ENCODE data around the gene SPON1. TPM values are rescaled to one million over a fixed set of nuclear protein-coding genes. Genes with fewer than 3 reads are reported as not detected.

The SPON1 gene
- polyA plus RNA-seq, 2 of the 4 experiments (the other 2 are of a cell fraction), result not detected

DNA sequence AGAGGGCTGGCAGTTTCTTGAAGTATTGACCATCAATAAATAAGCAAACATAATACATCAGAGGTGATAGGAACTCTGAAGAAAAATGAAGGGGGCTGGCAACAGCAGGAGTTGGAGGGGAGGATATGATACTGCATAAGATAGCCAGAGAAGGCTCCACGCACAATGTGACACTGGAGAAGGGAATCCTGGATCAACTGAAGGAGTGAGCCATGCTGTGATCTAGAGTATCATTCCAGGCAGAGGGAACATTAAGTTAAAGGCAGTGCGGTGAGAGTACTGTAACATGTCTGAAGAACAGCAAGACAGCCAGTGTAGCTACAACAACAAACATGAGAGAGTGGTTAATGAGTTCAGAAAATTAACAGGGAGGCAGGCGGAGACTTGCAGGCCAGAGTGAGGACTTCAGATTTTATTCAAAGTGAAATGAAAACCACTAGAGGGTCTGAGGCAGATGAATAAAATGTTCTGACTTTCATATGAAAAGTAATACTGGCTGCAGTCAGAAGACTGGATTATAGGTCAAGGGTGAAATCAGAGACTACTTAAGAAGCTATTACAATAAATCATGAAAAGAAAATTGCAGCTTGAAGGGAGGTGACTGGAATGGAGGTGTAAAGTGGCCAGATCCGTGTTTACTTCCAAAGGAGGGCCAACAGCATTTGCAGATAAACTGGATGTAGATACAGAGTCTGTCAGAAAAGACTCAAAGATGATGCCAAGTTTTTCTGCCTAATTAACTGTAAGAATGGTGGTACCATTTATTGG lies 347.1 kb downstream of the SPON1 start:
- peaks cover 48% of the 10 kb centered on the region for H3K4me1 ChIP-seq
- TF ChIP-seq MAZ (IDR thresholded peaks at IDR 0.05; ENCODE audit: borderline replicate concordance, low read depth, low read length), result no peak
- no peak for TF ChIP-seq SMC3 (IDR thresholded peaks at IDR 0.05)
- 87% methylated on average over 4 of the region's 4 CpGs for WGBS (ENCODE audit: missing lambda C conversion rate)
- POLR2A ChIA-PET, result interaction anchor here (0.9 kb wide), 1 partner anchor 9 kb away, joined by 3 read pairs; no protein-coding TSS in a partner anchor
- no peak overlapping the region for H3K4me3 ChIP-seq
- peak overlapping the region in 1 of 2 experiments; percentile 67; a peak in 3 of 6 replicates for H3K27ac ChIP-seq
- H3K4me2 ChIP-seq, result no peak overlapping the region
- CTCF ChIA-PET, result interaction anchor here (0.9 to 14.0 kb wide), 4 partner anchors 9 to 147 kb away, joined by 3 to 258 read pairs (median 11); no protein-coding TSS in a partner anchor
- no peak for DNase-seq (ENCODE audit: low read depth in 1 of 2, low spot score in 1 of 2)
- ATAC-seq, result peak; percentile 17 to 35; a peak in 3 of 6 replicates
- H3K9me3 ChIP-seq, result no peaks in the 10 kb centered on the region
- FAIRE-seq, result no peak

DNA sequence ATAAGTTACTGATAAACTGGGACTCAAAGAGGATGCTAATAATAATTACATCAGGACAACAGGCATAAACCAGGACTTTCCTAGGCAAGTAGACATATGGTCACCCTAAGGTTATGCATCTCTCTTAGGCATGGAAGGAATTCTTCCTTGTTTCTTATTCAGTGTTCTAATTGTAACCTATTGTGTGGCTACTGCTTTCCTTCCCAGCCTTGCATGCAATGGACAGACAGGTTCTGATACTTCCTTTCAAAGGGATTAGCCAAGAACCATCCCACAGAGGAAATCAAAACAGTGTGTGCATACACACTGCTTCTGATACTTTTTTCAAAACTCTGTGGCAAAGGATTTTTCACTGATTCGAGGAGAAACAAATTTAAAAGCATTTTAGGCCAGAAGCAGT lies 348.2 kb downstream of the SPON1 start:
- Histone ChIP-seq H3K4me2 (no peak overlapping the region), H3K27ac (no peak overlapping the region), H3K9me3 (no peaks in the 10 kb centered on the region), H3K4me3 (no peak overlapping the region), H3K4me1 (peaks cover 48% of the 10 kb centered on the region)
- ATAC-seq (no peak), DNase-seq (ENCODE audit: low read depth in 1 of 2, low spot score in 1 of 2) (no peak), FAIRE-seq (no peak)
- CTCF ChIA-PET, result interaction anchor here (1.3 to 14.0 kb wide), 3 partner anchors 9 to 146 kb away, joined by 4 to 258 read pairs (median 29); no protein-coding TSS in a partner anchor
- 69% methylated on average over 1 of the region's 1 CpG for WGBS (ENCODE audit: missing lambda C conversion rate)
- POLR2A ChIA-PET, result no interaction called here
- TF ChIP-seq USF2 (IDR thresholded peaks at IDR 0.05) (no peak), JUN (IDR thresholded peaks at IDR 0.05) (no peak), GATA3 (IDR thresholded peaks at IDR 0.05; ENCODE audit: borderline replicate concordance) (no peak), CHD4 (IDR thresholded peaks at IDR 0.05; ENCODE audit: borderline replicate concordance) (no peak), BHLHE40 (IDR thresholded peaks at IDR 0.05; ENCODE audit: low read depth, low read length) (no peak), MYC (IDR thresholded peaks at IDR 0.05; ENCODE audit: borderline replicate concordance, low read length) (no peak), EHF (CRISPR knock-in tag; IDR thresholded peaks at IDR 0.05) (no peak), ZNF302 (CRISPR knock-in tag; IDR thresholded peaks at IDR 0.05) (no peak), POLR2AphosphoS2 (conservative IDR thresholded peaks at IDR 0.05; ENCODE audit: low read length) (no peak), REST (IDR thresholded peaks at IDR 0.05) (no peak)

DNA sequence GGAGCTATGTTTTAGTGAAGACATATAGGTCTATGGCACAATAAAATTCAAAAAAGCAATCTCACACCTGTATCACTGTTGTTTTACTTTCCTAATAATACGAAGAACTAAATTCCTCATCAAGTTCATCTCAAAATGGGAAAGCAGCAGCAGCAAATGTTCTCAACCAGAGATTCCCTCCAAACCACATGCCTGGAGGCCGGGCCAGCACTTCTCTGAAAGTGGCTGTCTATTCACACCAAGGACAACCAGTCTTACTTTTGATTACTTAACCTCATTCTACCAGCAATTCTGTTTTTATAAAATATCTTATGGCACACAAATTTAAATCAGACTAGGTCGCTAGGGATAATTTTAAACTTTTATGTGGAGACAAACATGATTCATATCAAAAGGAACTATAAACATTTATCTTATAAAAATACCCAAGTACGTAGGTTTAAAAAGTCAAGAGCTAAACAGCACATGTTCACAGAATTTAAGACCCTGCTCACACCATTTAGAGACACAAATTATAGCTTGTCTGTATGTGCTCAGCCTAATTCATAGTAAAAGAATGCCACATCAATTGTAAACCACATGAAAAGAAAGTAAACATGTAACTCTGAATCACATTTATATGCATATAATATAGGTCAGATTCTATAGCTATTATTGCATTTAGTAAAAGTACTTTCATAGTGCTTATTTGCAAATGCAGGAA lies 350.4 kb downstream of the SPON1 start:
- POLR2A ChIA-PET, result no interaction called here
- DNase-seq (ENCODE audit: low read depth in 1 of 2, low spot score in 1 of 2), result no peak

More for the DNA sequence above, 350.4 kb downstream of the SPON1 start:
- FAIRE-seq (no peak), ATAC-seq (no peak)
- Histone ChIP-seq H3K4me3 (no peak overlapping the region), H3K4me1 (peaks cover 43% of the 10 kb centered on the region), H3K9me3 (no peaks in the 10 kb centered on the region), H3K27ac (no peak overlapping the region), H3K4me2 (peak overlapping the region; percentile 44; the same call in 2 of the 3 replicates)
- CTCF ChIA-PET, result interaction anchor here (5.8 kb wide), 1 partner anchor 11 kb away, joined by 29 read pairs; no protein-coding TSS in a partner anchor
- TF ChIP-seq TP53 (CRISPR knock-in tag; IDR thresholded peaks at IDR 0.05) (no peak), GATA3 (IDR thresholded peaks at IDR 0.05; ENCODE audit: borderline replicate concordance) (no peak)
- TF ChIP-seq, protein P1, sequence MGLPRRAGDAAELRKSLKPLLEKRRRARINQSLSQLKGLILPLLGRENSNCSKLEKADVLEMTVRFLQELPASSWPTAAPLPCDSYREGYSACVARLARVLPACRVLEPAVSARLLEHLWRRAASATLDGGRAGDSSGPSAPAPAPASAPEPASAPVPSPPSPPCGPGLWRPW (IDR thresholded peaks at IDR 0.05), result no peak
- WGBS (ENCODE audit: missing lambda C conversion rate), result 67% methylated on average over 4 of the region's 4 CpGs

All from A549 (cell line).